LNCaP clone FGC (cell line): ENCODE data around the gene AXL.

Source experiments
- DNase-seq: peaks from one replicate; pipeline ENCODE4 v3.0.0-alpha.2; 2011; ENCODE audit warnings: low read depth
- H3K4me3 ChIP-seq: 2 replicates; pipeline ENCODE4 v1.5.1; 2011; ENCODE audit warnings: mild to moderate bottlenecking, low read depth, low read length, control low read depth
- TF ChIP-seq, protein P1 (sequence below): IDR thresholded peaks from 2 replicates; pipeline ENCODE4 v1.5.1; 2012; ENCODE audit warnings: mild to moderate bottlenecking; ENCODE audit not compliant: control insufficient read depth, insufficient read depth; ENCODE audit errors: extremely low read depth

AXL gene

GRCh38 chr19:41239363-41239762, 20.3 kb downstream of the AXL start:
- TF ChIP-seq, protein P1, sequence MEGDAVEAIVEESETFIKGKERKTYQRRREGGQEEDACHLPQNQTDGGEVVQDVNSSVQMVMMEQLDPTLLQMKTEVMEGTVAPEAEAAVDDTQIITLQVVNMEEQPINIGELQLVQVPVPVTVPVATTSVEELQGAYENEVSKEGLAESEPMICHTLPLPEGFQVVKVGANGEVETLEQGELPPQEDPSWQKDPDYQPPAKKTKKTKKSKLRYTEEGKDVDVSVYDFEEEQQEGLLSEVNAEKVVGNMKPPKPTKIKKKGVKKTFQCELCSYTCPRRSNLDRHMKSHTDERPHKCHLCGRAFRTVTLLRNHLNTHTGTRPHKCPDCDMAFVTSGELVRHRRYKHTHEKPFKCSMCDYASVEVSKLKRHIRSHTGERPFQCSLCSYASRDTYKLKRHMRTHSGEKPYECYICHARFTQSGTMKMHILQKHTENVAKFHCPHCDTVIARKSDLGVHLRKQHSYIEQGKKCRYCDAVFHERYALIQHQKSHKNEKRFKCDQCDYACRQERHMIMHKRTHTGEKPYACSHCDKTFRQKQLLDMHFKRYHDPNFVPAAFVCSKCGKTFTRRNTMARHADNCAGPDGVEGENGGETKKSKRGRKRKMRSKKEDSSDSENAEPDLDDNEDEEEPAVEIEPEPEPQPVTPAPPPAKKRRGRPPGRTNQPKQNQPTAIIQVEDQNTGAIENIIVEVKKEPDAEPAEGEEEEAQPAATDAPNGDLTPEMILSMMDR: no peak
- no peak for DNase-seq
- H3K4me3 ChIP-seq: no peak overlapping the region

- TF ChIP-seq, protein P1: no peak
Observed at GRCh38 chr19:41239961-41240574, 21.0 kb downstream of the AXL start.

GRCh38 chr19:41241859-41242258, 22.8 kb downstream of the AXL start:
- no peak overlapping the region for H3K4me3 ChIP-seq
- DNase-seq: no peak
- TF ChIP-seq, protein P1: no peak

More at GRCh38 chr19:41239961-41240574, 21.0 kb downstream of the AXL start:
- DNase-seq: no peak
- H3K4me3 ChIP-seq: no peak overlapping the region

DNA sequence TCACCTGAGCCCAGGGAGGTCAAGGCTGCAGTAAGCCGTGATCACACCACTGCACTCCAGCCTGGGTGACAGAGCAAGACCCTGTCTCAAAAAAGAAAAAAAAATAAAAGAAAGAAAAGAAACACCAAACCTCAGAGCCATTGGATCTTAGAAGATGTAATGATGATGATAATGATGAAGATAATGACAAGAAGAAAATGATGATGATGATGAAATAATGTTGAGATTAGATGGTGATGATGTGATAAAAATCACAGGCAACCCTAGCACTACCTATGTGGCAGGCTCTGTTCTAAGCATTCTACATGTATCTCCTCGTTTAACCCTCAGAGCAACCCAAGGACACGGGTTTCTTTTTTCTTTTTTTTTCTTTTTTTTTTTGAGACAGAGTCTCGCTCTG, 25.1 kb downstream of the AXL start:
- DNase-seq: no peak
- H3K4me3 ChIP-seq: no peak overlapping the region
- TF ChIP-seq, protein P1: no peak

- no peak for DNase-seq
- H3K4me3 ChIP-seq: no peak overlapping the region
- TF ChIP-seq, protein P1: no peak
Observed at GRCh38 chr19:41245843-41246242, 26.8 kb downstream of the AXL start.

DNA sequence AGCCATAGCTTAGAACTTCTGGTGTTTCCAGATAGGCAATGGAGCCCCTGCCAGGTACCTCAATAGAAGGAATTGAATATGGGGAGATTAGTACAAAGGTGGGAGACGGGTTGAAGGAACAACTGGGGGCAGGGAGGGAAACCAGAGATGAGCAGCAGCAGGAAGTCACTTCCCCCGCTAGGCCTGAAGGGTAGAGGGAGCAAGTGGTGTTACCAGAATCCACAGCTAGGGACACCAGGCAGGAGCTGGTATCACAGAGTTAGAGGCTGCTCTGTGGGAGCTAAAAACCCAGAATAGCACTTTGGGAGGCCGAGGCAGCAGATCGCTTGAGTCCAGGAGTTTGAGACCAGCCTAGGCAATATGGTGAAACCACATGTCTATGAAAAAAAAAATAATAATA, 29.9 kb downstream of the AXL start:
- DNase-seq: no peak

More for the DNA sequence above, 29.9 kb downstream of the AXL start:
- TF ChIP-seq, protein P1: no peak
- H3K4me3 ChIP-seq: no peak overlapping the region
